SK-N-SH treated with all-trans-retinoic acid at 6 μM for 48 hours (cell line): ENCODE measurements around the gene RAF1.

Source experiments
- ATAC-seq: fragments of 200-7000 bp; cut with Tn5 transposase; 3 replicates; pipeline ENCODE4 v1.9.1; 2020; ENCODE audit warnings: mild to moderate bottlenecking, moderate library complexity
- ARNTL ChIP-seq: fragments of 450-650 bp; formaldehyde crosslinking; IDR thresholded peaks from 2 replicates; pipeline ENCODE4 v1.5.0; 2020; ENCODE audit warnings: low read depth, mild to moderate bottlenecking, moderate library complexity, borderline replicate concordance
- BACH2 ChIP-seq: fragments of 250-450 bp; sonication (Bioruptor Pico); IDR thresholded peaks from 2 replicates; pipeline ENCODE4 v1.9.0; 2021; ENCODE audit warnings: mild to moderate bottlenecking, borderline replicate concordance
- CREB5 ChIP-seq: fragments of 250-450 bp; sonication (Bioruptor Pico); IDR thresholded peaks from 2 replicates; pipeline ENCODE4 v1.5.1; 2020; ENCODE audit warnings: low read depth, mild to moderate bottlenecking, moderate library complexity
- CSDC2 ChIP-seq: fragments of 250-450 bp; sonication (Bioruptor Pico); IDR thresholded peaks from 2 replicates; pipeline ENCODE4 v1.5.0; 2020; ENCODE audit warnings: mild to moderate bottlenecking, moderate library complexity
- CSRNP3 ChIP-seq: fragments of 250-450 bp; sonication (Bioruptor Pico); IDR thresholded peaks from 2 replicates; pipeline ENCODE4 v1.5.1; 2021; ENCODE audit warnings: mild to moderate bottlenecking, moderate library complexity
- GLIS3 ChIP-seq: fragments of 250-450 bp; sonication (Bioruptor Pico); IDR thresholded peaks from 2 replicates; pipeline ENCODE4 v1.5.0; 2020; ENCODE audit warnings: mild to moderate bottlenecking, moderate library complexity
- ISL1 ChIP-seq: fragments of 250-450 bp; sonication (Bioruptor Pico); IDR thresholded peaks from 2 replicates; pipeline ENCODE4 v2.1.2; 2022; ENCODE audit warnings: mild to moderate bottlenecking, moderate library complexity
- OSR1 ChIP-seq: fragments of 250-450 bp; sonication (Bioruptor Pico); IDR thresholded peaks from 2 replicates; pipeline ENCODE4 v1.8.0; 2022; ENCODE audit warnings: moderate library complexity, mild to moderate bottlenecking, inconsistent platforms
- PATZ1 ChIP-seq: fragments of 250-450 bp; sonication (Bioruptor Pico); IDR thresholded peaks from 2 replicates; pipeline ENCODE4 v1.8.0; 2020; ENCODE audit warnings: mild to moderate bottlenecking, moderate library complexity, borderline replicate concordance
- PPARA ChIP-seq: fragments of 250-450 bp; sonication (Bioruptor Pico); IDR thresholded peaks from 2 replicates; pipeline ENCODE4 v1.5.0; 2020; ENCODE audit warnings: mild to moderate bottlenecking, borderline replicate concordance
- RARB ChIP-seq: fragments of 250-450 bp; sonication (Bioruptor Pico); IDR thresholded peaks from 2 replicates; pipeline ENCODE4 v1.8.0; 2021; ENCODE audit warnings: mild to moderate bottlenecking, moderate library complexity
- SNAI2 ChIP-seq: fragments of 250-450 bp; sonication (Bioruptor Pico); IDR thresholded peaks from 2 replicates; pipeline ENCODE4 v1.5.0; 2020; ENCODE audit warnings: mild to moderate bottlenecking, moderate library complexity
- TOX ChIP-seq: fragments of 250-450 bp; sonication (Bioruptor Pico); IDR thresholded peaks from 2 replicates; pipeline ENCODE4 v1.8.0; 2021; ENCODE audit warnings: mild to moderate bottlenecking, moderate library complexity, borderline replicate concordance
- TSHZ2 ChIP-seq: fragments of 250-450 bp; sonication (Bioruptor Pico); IDR thresholded peaks from 2 replicates; pipeline ENCODE4 v1.5.0; 2020; ENCODE audit warnings: mild to moderate bottlenecking, moderate library complexity
- ZFP3 ChIP-seq: fragments of 250-450 bp; sonication (Bioruptor Pico); IDR thresholded peaks from 2 replicates; pipeline ENCODE4 v1.5.0; 2020; ENCODE audit warnings: mild to moderate bottlenecking, moderate library complexity
- ZFP30 ChIP-seq: fragments of 450-650 bp; formaldehyde crosslinking; IDR thresholded peaks from 2 replicates; pipeline ENCODE4 v1.5.0; 2022; ENCODE audit warnings: mild to moderate bottlenecking, moderate library complexity
- ZNF565 ChIP-seq: fragments of 450-650 bp; formaldehyde crosslinking; conservative IDR thresholded peaks from 2 replicates; pipeline ENCODE4 v1.5.0; 2020; ENCODE audit warnings: low read depth, mild to moderate bottlenecking, moderate library complexity
- ZNF70 ChIP-seq: fragments of 450-650 bp; formaldehyde crosslinking; IDR thresholded peaks from 2 replicates; pipeline ENCODE4 v1.5.0; 2020; ENCODE audit warnings: mild to moderate bottlenecking, moderate library complexity
- ZNF8 ChIP-seq: fragments of 450-650 bp; formaldehyde crosslinking; IDR thresholded peaks from 2 replicates; pipeline ENCODE4 v1.5.0; 2020; ENCODE audit warnings: mild to moderate bottlenecking, moderate library complexity

The RAF1 gene

GRCh38 chr3:12671120-12671450, 7.2 kb upstream of the RAF1 start:
- TF ChIP-seq CREB5 (no peak), ZFP3 (no peak), ISL1 (CRISPR knock-in tag) (no peak), CSRNP3 (CRISPR knock-in tag) (no peak), OSR1 (CRISPR knock-in tag) (no peak), ARNTL (CRISPR knock-in tag) (no peak), TOX (CRISPR knock-in tag) (no peak), BACH2 (CRISPR knock-in tag) (no peak), PPARA (CRISPR knock-in tag) (no peak), ZNF70 (CRISPR knock-in tag) (no peak)
- no peak for ATAC-seq

- ATAC-seq: no peak
- TF ChIP-seq SNAI2 (CRISPR knock-in tag) (no peak), TOX (CRISPR knock-in tag) (no peak), RARB (CRISPR knock-in tag) (no peak), ZNF8 (no peak), ARNTL (CRISPR knock-in tag) (no peak), PATZ1 (CRISPR knock-in tag) (no peak), CREB5 (no peak), ZFP3 (no peak), TSHZ2 (CRISPR knock-in tag) (no peak), BACH2 (CRISPR knock-in tag) (no peak), ISL1 (CRISPR knock-in tag) (no peak), ZNF565 (CRISPR knock-in tag) (no peak), ZFP30 (CRISPR knock-in tag) (no peak), ZNF70 (CRISPR knock-in tag) (no peak), CSDC2 (CRISPR knock-in tag) (no peak)
Measured at GRCh38 chr3:12670365-12671119, 6.6 kb upstream of the RAF1 start.

- TF ChIP-seq CSRNP3 (CRISPR knock-in tag): no peak
- TF ChIP-seq ZFP3: no peak
- no peak for TF ChIP-seq ZFP30 (CRISPR knock-in tag)
- 0 out of 2 replicates have a peak, but pooled peaks have one; percentile 44 for TF ChIP-seq GLIS3 (CRISPR knock-in tag)
- TF ChIP-seq ZNF70 (CRISPR knock-in tag): no peak
- TF ChIP-seq CSDC2 (CRISPR knock-in tag): 0 out of 2 replicates have a peak, but pooled peaks have one; percentile 19
- TF ChIP-seq ISL1 (CRISPR knock-in tag): no peak
- no peak for TF ChIP-seq ZNF565 (CRISPR knock-in tag)
- peak; percentile 64 for ATAC-seq
Measured at GRCh38 chr3:12663401-12663935, 449 bp downstream of the RAF1 start.
